T-cell (primary cell): ENCODE results near the gene PPP1R37. TPM values are rescaled to one million over a fixed set of nuclear protein-coding genes. Genes with fewer than 3 reads are reported as not detected.
"Not testable (repeated sequence)": the region's sequence is repeated elsewhere in the genome, so short reads cannot be mapped to it uniquely, and the experiment has no call there.

Experiments
- ATAC-seq, 4 experiments: fragments of 200-7000 bp in 3 of 4; fragments of 150-1000 bp in 1 of 4; cut with Tn5 transposase; replicated peaks in 1 of 4; 1 replicate in 3 of 4; 2 replicates in 1 of 4; pipeline ENCODE4 v1.10.0; 2021; ENCODE audit warnings: moderate library complexity in 3 of 4, mild to moderate bottlenecking in 2 of 4, moderate number of reproducible peaks in 1 of 4
- CTCF ChIA-PET, 2 donors: fragments of 300-600 bp; sonication (Branson Sonifier 250); formaldehyde crosslinking; loops; one replicate each; lab custom pipeline; 2022; ENCODE audit warnings: antibody characterized with exemption in 2 of 2; lab: Charles Lee
- POLR2A ChIA-PET, 2 donors: fragments of 300-600 bp; sonication (Branson Sonifier 250); formaldehyde crosslinking; loops; one replicate each; lab custom pipeline; 2022; ENCODE audit warnings: antibody characterized with exemption in 2 of 2; lab: Charles Lee
- DNase-seq, 35 experiments: peaks; one replicate each; pipeline versions ENCODE4 v3.0.0 to v3.0.0-alpha.2; 2013 to 2023
- H3K27ac ChIP-seq: one replicate; pipeline ENCODE4 v1.5.1; 2013; ENCODE audit warnings: low read length
- H3K27me3 ChIP-seq, 2 experiments: replicated peaks in 1 of 2; 1 replicate in 1 of 2; 2 replicates in 1 of 2; pipeline versions ENCODE4 v1.6.1 to v1.7.0; 2013; ENCODE audit warnings: low read length in 1 of 2, mixed read lengths in 1 of 2; ENCODE audit not compliant: control insufficient read depth in 2 of 2, insufficient read depth in 2 of 2; ENCODE audit errors: extremely low read depth in 1 of 2
- H3K36me3 ChIP-seq, 2 donors: 1 replicate in 1 of 2; 2 replicates in 1 of 2; pipeline versions ENCODE4 v1.6.1 to v1.7.0; 2013; ENCODE audit warnings: low read length in 1 of 2; ENCODE audit not compliant: control insufficient read depth in 2 of 2, insufficient read depth in 1 of 2; ENCODE audit errors: extremely low read depth in 1 of 2
- H3K4me1 ChIP-seq, 2 experiments: 1 replicate in 1 of 2; 2 replicates in 1 of 2; pipeline versions ENCODE4 v1.6.1 to v1.7.0; 2013; ENCODE audit warnings: low read length in 2 of 2, mixed read lengths in 1 of 2; ENCODE audit not compliant: insufficient read depth in 2 of 2, control insufficient read depth in 1 of 2; ENCODE audit errors: extremely low read depth in 1 of 2
- H3K4me3 ChIP-seq, 2 donors: 1 replicate in 1 of 2; 2 replicates in 1 of 2; pipeline versions ENCODE4 v1.5.1 to v1.7.0; 2013; ENCODE audit warnings: mild to moderate bottlenecking in 2 of 2, low read length in 1 of 2, moderate library complexity in 1 of 2; ENCODE audit not compliant: control insufficient read depth in 1 of 2; ENCODE audit errors: extremely low read depth in 1 of 2
- H3K9me3 ChIP-seq: 2 replicates; pipeline ENCODE4 v1.7.0; 2013
- H3K27ac Mint-ChIP-seq, 2 donors: one replicate each; pipeline ENCODE4 v1.8.0; 2020 to 2021; ENCODE audit warnings: mild to moderate bottlenecking in 2 of 2, mixed read lengths in 2 of 2
- H3K27me3 Mint-ChIP-seq, 2 donors: one replicate each; pipeline ENCODE4 v1.8.0; 2021 to 2022; ENCODE audit warnings: mixed read lengths in 2 of 2
- H3K36me3 Mint-ChIP-seq: one replicate; pipeline ENCODE4 v1.8.0; 2021; ENCODE audit warnings: mixed read lengths
- H3K4me1 Mint-ChIP-seq, 3 donors: one replicate each; pipeline ENCODE4 v1.8.0; 2020 to 2022; ENCODE audit warnings: mixed read lengths in 3 of 3, mild to moderate bottlenecking in 1 of 3
- H3K4me3 Mint-ChIP-seq, 3 donors: one replicate each; pipeline ENCODE4 v1.8.0; 2020 to 2022; ENCODE audit warnings: mild to moderate bottlenecking in 3 of 3, mixed read lengths in 3 of 3, moderate library complexity in 3 of 3
- H3K9me3 Mint-ChIP-seq, 3 donors: one replicate each; pipeline ENCODE4 v1.8.0; 2020 to 2022; ENCODE audit warnings: mixed read lengths in 3 of 3
- WGBS: methylation state at CpG from one replicate; pipeline ENCODE4 v1.1.5; 2013; ENCODE audit warnings: missing lambda C conversion rate; ENCODE audit not compliant: insufficient coverage; 5-methylcytosine and 5-hydroxymethylcytosine counted together
- total RNA-seq, 35 experiments: library from RNA in 6 of 35; stranded (reverse) in 6 of 35; fragments of 120-200 nt in 1 of 35; gene quantifications; one replicate each; pipeline versions ENCODE4 v1.2.1 to v1.2.4 and lab custom pipeline; 2013 to 2026

PPP1R37 gene
- total RNA-seq, 5 donors from 2014 or later (not counting 1 experiment from before 2014, with no cell fraction given): 17.2 to 35.2 (median 30.4) TPM

DNA sequence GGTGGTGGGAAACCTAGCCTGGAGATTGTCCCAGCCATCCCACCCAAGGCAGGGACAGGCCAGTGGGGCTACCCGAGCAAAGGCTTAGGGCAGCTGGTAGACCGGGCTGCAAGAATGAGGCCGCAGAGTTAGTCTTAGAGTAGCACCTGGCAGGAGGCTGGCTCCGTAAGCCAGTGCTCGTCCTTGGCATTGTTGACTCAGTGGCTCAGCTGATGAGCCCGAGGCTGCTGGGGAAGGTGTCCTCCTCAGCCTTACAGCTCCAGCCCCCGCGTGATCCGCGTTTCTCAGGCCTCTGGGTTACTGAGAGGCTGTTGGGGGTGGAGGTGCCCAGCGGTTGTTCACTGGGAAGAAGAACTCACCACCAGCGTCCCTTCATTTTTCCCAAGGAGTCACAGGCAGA, 24.7 kb downstream of the PPP1R37 start:
- Mint-ChIP-seq H3K27me3 (no peaks in the 10 kb centered on the region), H3K36me3 (no peaks in the 10 kb centered on the region), H3K27ac (no peak overlapping the region), H3K4me3 (peak overlapping the region in 1 of 3 donors; percentile 72), H3K9me3 (no peaks in the 10 kb centered on the region), H3K4me1 (peaks cover 71 to 81% (median 72%) of the 10 kb centered on the region in 3 donors)
- ATAC-seq (peak in 2 of 4 experiments; percentile 9 to 19), DNase-seq (no peak)
- 73% methylated on average over 6 of the region's 12 CpGs for WGBS
- Histone ChIP-seq H3K36me3 (peaks cover 0 to under 1% of the 10 kb centered on the region in 2 donors), H3K27me3 (no peaks in the 10 kb centered on the region), H3K9me3 (no peaks in the 10 kb centered on the region), H3K4me1 (peaks cover 23 to 70% of the 10 kb centered on the region in 2 experiments), H3K27ac (no peak overlapping the region), H3K4me3 (peak overlapping the region in 1 of 2 donors; percentile 41)
- POLR2A ChIA-PET: no interaction called here
- CTCF ChIA-PET: interaction anchor here in 1 of 2 donors (0.6 kb wide), 1 partner anchor 35 kb away, joined by 3 read pairs; no protein-coding TSS in a partner anchor

- peaks cover 71 to 82% (median 72%) of the 10 kb centered on the region in 3 donors for H3K4me1 Mint-ChIP-seq
- no peaks in the 10 kb centered on the region for H3K36me3 Mint-ChIP-seq
- H3K27ac Mint-ChIP-seq: peak overlapping the region; percentile 58 to 71
- no peaks in the 10 kb centered on the region for H3K27me3 Mint-ChIP-seq
- 81% methylated on average over 5 of the region's 5 CpGs for WGBS
- H3K4me1 ChIP-seq: peaks cover 23 to 71% of the 10 kb centered on the region in 2 experiments
- peak overlapping the region in 1 of 3 donors; percentile 72 for H3K4me3 Mint-ChIP-seq
- H3K9me3 Mint-ChIP-seq: no peaks in the 10 kb centered on the region
- H3K27ac ChIP-seq: no peak overlapping the region
- ChIA-PET CTCF (interaction anchor here in 1 of 2 donors (0.6 kb wide), 1 partner anchor 35 kb away, joined by 3 read pairs; no protein-coding TSS in a partner anchor), POLR2A (no interaction called here)
- H3K9me3 ChIP-seq: no peaks in the 10 kb centered on the region
- no peaks in the 10 kb centered on the region for H3K36me3 ChIP-seq
- DNase-seq (no peak), ATAC-seq (no peak)
- no peaks in the 10 kb centered on the region for H3K27me3 ChIP-seq
- peak overlapping the region in 1 of 2 donors; percentile 21 for H3K4me3 ChIP-seq
Observed at GRCh38 chr19:45118106-45118505, 25.1 kb downstream of the PPP1R37 start.

DNA sequence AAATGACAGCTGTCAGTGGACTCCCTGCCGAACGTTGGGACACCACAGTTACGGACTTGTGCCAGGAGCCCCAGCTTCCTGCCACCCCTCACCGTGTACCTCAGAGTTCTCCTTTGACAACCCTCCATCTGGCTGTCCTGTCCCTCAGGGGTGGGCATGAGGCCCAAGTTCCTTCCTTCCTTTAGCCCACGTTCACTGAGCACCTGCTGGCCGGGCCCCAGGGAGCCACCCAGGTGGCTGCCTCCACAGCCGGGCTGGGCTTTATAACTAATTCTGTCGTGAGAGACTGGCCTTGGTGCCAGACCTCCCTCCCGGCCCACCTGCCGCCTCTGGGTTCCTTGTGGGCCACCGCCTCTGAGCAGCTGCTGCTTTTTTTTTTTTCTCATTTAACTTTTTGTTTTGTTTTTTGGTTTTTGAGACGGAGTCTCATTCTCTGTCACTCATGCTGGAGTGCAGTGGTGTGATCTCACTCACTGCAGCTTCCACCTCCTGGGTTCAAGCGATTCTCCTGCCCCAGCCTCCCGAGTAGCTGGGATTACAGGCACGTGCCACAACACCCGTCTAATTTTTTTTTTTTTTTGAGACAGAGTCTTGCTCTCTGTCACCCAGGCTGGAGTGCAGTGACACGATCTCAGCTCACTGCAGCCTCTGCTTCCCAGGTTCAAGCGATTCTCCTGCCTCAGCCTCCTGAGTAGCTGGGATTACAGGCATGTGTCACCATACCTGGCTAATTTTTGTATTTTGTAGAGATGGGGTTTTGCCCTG, 25.8 kb downstream of the PPP1R37 start:
- H3K9me3 Mint-ChIP-seq, H3K36me3 Mint-ChIP-seq, H3K27me3 ChIP-seq, H3K27me3 Mint-ChIP-seq, H3K36me3 ChIP-seq, H3K4me3 ChIP-seq, H3K27ac ChIP-seq, H3K9me3 ChIP-seq, ATAC-seq: not testable (repeated sequence)
- peak in 1 of 35 experiments; percentile 22 for DNase-seq
- Mint-ChIP-seq H3K4me1 (peaks cover 71 to 81% (median 73%) of the 10 kb centered on the region in 3 donors), H3K27ac (peak overlapping the region; percentile 27 to 58), H3K4me3 (peak overlapping the region; percentile 21 to 72 (median 41))
- H3K4me1 ChIP-seq: peaks cover 23 to 66% of the 10 kb centered on the region in 2 experiments
- CTCF ChIA-PET: interaction anchor here in 1 of 2 donors (0.8 kb wide), 1 partner anchor 68 kb away, joined by 4 read pairs; no protein-coding TSS in a partner anchor
- POLR2A ChIA-PET: interaction anchor here in 1 of 2 donors (0.5 kb wide), 1 partner anchor 217 kb away, joined by 5 read pairs; no protein-coding TSS in a partner anchor
- WGBS: 60% methylated on average over 11 of the region's 18 CpGs

DNA sequence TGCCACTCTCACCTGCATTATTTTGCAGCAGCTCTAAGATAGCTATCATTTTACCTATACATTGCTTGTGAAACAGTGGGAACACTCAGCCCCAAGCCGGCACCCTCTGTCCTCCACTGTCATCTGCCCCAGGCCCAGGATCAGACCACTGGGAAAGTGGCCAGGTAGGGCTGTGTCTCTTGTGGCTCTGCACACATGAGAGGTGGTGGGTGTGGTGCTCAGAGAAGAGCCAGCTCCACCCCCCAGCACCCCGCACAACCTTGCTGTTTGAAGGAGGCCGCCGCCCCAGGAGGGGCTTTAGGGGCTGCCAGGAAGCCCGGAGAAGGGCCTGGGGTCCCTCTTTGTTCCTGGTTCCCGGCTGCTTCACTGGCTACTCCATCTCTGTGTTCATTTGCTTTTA, 26.6 kb downstream of the PPP1R37 start:
- Mint-ChIP-seq H3K4me1 (peaks cover 75 to 82% (median 77%) of the 10 kb centered on the region in 3 donors), H3K27me3 (no peaks in the 10 kb centered on the region), H3K36me3 (no peaks in the 10 kb centered on the region), H3K27ac (no peak overlapping the region), H3K4me3 (peak overlapping the region in 1 of 3 donors; percentile 72), H3K9me3 (no peaks in the 10 kb centered on the region)
- peaks cover 23 to 60% of the 10 kb centered on the region in 2 experiments for H3K4me1 ChIP-seq
- whole genome bisulfite sequencing: no CpG with 5 or more reads among the region's 6 CpGs
- no peak for ATAC-seq
- H3K4me3 ChIP-seq: no peak overlapping the region
- ChIA-PET POLR2A (no interaction called here), CTCF (interaction anchor here in 1 of 2 donors (0.8 kb wide), 1 partner anchor 68 kb away, joined by 4 read pairs; no protein-coding TSS in a partner anchor)
- H3K36me3 ChIP-seq: no peaks in the 10 kb centered on the region
- no peaks in the 10 kb centered on the region for H3K9me3 ChIP-seq
- no peak overlapping the region for H3K27ac ChIP-seq
- no peaks in the 10 kb centered on the region for H3K27me3 ChIP-seq
- DNase-seq: no peak

- ChIA-PET CTCF (interaction anchor here in 1 of 2 donors (0.5 kb wide), 1 partner anchor 42 kb away, joined by 5 read pairs; no protein-coding TSS in a partner anchor), POLR2A (interaction anchor here in 1 of 2 donors (0.6 kb wide), 1 partner anchor 184 kb away, joined by 7 read pairs; no protein-coding TSS in a partner anchor)
- H3K4me3 ChIP-seq: no peak overlapping the region
- Mint-ChIP-seq H3K4me3 (no peak overlapping the region), H3K36me3 (no peaks in the 10 kb centered on the region), H3K27ac (peak overlapping the region in 1 of 2 donors; percentile 61), H3K9me3 (no peaks in the 10 kb centered on the region), H3K27me3 (no peaks in the 10 kb centered on the region), H3K4me1 (peaks cover 64 to 69% (median 67%) of the 10 kb centered on the region in 3 donors)
- H3K27me3 ChIP-seq: no peaks in the 10 kb centered on the region
- no peak overlapping the region for H3K27ac ChIP-seq
- peaks cover 17 to 59% of the 10 kb centered on the region in 2 experiments for H3K4me1 ChIP-seq
- ATAC-seq (no peak), DNase-seq (no peak)
- H3K9me3 ChIP-seq: no peaks in the 10 kb centered on the region
- 82% methylated on average over 4 of the region's 11 CpGs for WGBS
- H3K36me3 ChIP-seq: no peaks in the 10 kb centered on the region
Observed at GRCh38 chr19:45121827-45122345, 28.9 kb downstream of the PPP1R37 start.

DNA sequence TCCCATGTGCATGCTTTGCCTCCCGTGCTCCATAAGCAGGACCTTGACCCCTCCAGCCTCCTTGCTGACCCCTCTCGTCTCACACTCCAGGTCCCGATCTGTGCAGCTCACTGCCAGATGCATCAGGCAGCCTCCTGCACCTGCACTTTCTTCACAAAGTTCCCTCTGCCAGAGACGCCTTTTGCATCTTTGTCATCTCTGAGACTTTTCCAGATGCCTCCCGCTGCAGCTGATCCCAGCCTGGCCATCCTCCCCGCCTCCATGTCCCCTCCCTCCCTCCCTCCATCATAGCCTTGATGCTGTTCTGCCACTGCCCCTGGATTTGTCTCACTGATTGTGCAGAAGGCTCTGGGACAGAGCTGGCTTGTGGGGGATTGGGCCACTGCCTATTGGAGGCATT, 29.9 kb downstream of the PPP1R37 start:
- Mint-ChIP-seq H3K36me3 (no peaks in the 10 kb centered on the region), H3K4me3 (no peak overlapping the region), H3K27me3 (no peaks in the 10 kb centered on the region), H3K4me1 (peaks cover 55 to 60% (median 59%) of the 10 kb centered on the region in 3 donors), H3K27ac (no peak overlapping the region), H3K9me3 (no peaks in the 10 kb centered on the region)
- ChIA-PET CTCF (interaction anchor here in 1 of 2 donors (0.6 kb wide), 1 partner anchor 60 kb away, joined by 3 read pairs; no protein-coding TSS in a partner anchor), POLR2A (no interaction called here)
- Histone ChIP-seq H3K9me3 (no peaks in the 10 kb centered on the region), H3K36me3 (no peaks in the 10 kb centered on the region), H3K27ac (no peak overlapping the region), H3K27me3 (no peaks in the 10 kb centered on the region), H3K4me3 (no peak overlapping the region), H3K4me1 (peaks cover 12 to 50% of the 10 kb centered on the region in 2 experiments)
- DNase-seq (no peak), ATAC-seq (no peak)
- WGBS: 92% methylated on average over 6 of the region's 6 CpGs
